Stomach (tissue), 9 donors: Measurements from ENCODE around the gene RBP7. TPM values are rescaled to one million over a fixed set of nuclear protein-coding genes. Genes with fewer than 3 reads are reported as not detected.

Experiments
- DNase-seq, 2 donors: peaks; one replicate each; pipeline versions ENCODE4 v3.0.0 to v3.0.0-alpha.2; 2013 to 2019
- H3K27ac ChIP-seq, 5 donors: fragments of 200-600 bp in 4 of 5; sonication (generic) in 4 of 5; one replicate each; pipeline ENCODE4 v1.5.1; 2013 to 2019; ENCODE audit warnings: mild to moderate bottlenecking in 1 of 5, moderate library complexity in 1 of 5
- H3K27me3 ChIP-seq, 3 donors: fragments of 200-600 bp; sonication (generic); one replicate each; pipeline ENCODE4 v1.5.1; 2017 to 2019; ENCODE audit warnings: mixed run types in 1 of 3
- H3K36me3 ChIP-seq, 4 donors: fragments of 200-600 bp; sonication (generic); 1 replicate in 3 of 4; 2 replicates in 1 of 4; pipeline ENCODE4 v1.5.1; 2016 to 2019
- H3K4me1 ChIP-seq, 4 donors: fragments of 200-600 bp; sonication (generic); one replicate each; pipeline ENCODE4 v1.5.1; 2016 to 2019
- H3K4me3 ChIP-seq, 4 donors: fragments of 200-600 bp; sonication (generic) in 3 of 4; one replicate each; pipeline ENCODE4 v1.5.1; 2016 to 2019; ENCODE audit warnings: mild to moderate bottlenecking in 1 of 4
- H3K9me3 ChIP-seq, 4 donors: fragments of 200-600 bp; sonication (generic); one replicate each; pipeline ENCODE4 v1.5.1; 2016 to 2019
- CTCF ChIP-seq, 7 experiments: fragments of 450-650 bp in 4 of 7; fragments of 200-600 bp in 3 of 7; sonication (generic) in 3 of 7; IDR thresholded peaks; one replicate each; pipeline ENCODE4 v1.5.1; 2016 to 2019; ENCODE audit warnings: antibody characterized with exemption in 7 of 7, control low read depth in 2 of 7, mild to moderate bottlenecking in 1 of 7
- EP300 ChIP-seq: sonication (generic); formaldehyde crosslinking; IDR thresholded peaks from one replicate; pipeline ENCODE4 v1.6.1; 2017; ENCODE audit warnings: antibody characterized with exemption
- POLR2A ChIP-seq, 4 donors: fragments of 450-650 bp; IDR thresholded peaks; one replicate each; pipeline ENCODE4 v1.6.1; 2016; ENCODE audit warnings: antibody characterized with exemption in 4 of 4, control low read depth in 2 of 4, mild to moderate bottlenecking in 1 of 4, moderate library complexity in 1 of 4
- POLR2AphosphoS5 ChIP-seq, 3 donors: sonication (generic); formaldehyde crosslinking; IDR thresholded peaks; one replicate each; pipeline ENCODE4 v1.6.1; 2016; ENCODE audit warnings: antibody characterized with exemption in 3 of 3
- WGBS, 5 donors: extraction: QIAGEN DNeasy Blood & Tissue Kit in 3 of 5; methylation state at CpG; one replicate each; pipeline versions ENCODE4 v1.1.5 to v1.1.7; 2013 to 2018; 5-methylcytosine and 5-hydroxymethylcytosine counted together
- intact Hi-C: fragments of 100-400 bp; cut with DNase I; formaldehyde crosslinking; loops from one replicate; pipeline ENCODE4 v1.15.1; 2023; ENCODE audit warnings: low total_unique reads
- polyA plus RNA-seq, 3 donors: library from polyadenylated mRNA; stranded (reverse); fragments of 200-250 nt; gene quantifications; one replicate each; pipeline ENCODE4 v1.2.3, GENCODE V29; 2013
- total RNA-seq, 5 donors: library from RNA; depleted of rRNA; stranded (reverse); fragments of >200 nt; gene quantifications; one replicate each; pipeline versions ENCODE4 v1.1.0 to v1.2.3, GENCODE V29; 2014 to 2016
- donor health status: healthy with polysubstance abuse.
- donor health status: Bipolar disorder and iron deficiency.
- donor health status: healthy.

RBP7 gene
- total and polyA plus RNA-seq, 8 donors: 3.5 to 24.8 (median 16.1) TPM; not detected in 3

GRCh38 chr1:9960706-9961562 is 36.1 kb upstream of the RBP7 start:
- no peaks in the 10 kb centered on the region for H3K36me3 ChIP-seq
- TF ChIP-seq EP300 (no peak), POLR2AphosphoS5 (IDR thresholded peaks at IDR 0.05) (no peak), POLR2A (IDR thresholded peaks at IDR 0.05) (no peak), CTCF (IDR thresholded peaks at IDR 0.05) (no peak)
- peak in 1 of 2 donors; percentile 26 for DNase-seq
- intact Hi-C loops: no loop called here
- WGBS, 5 donors: 77 to 88% (median 81%) methylated on average over 11 to 12 of the region's 12 CpGs
- no peaks in the 10 kb centered on the region for H3K27me3 ChIP-seq
- no peaks in the 10 kb centered on the region for H3K4me1 ChIP-seq
- H3K9me3 ChIP-seq: no peaks in the 10 kb centered on the region
- H3K4me3 ChIP-seq: no peak overlapping the region
- no peak overlapping the region for H3K27ac ChIP-seq

GRCh38 chr1:9984253-9984652 is 12.8 kb upstream of the RBP7 start:
- peak overlapping the region in 2 of 5 donors; percentile 11 to 18 for H3K27ac ChIP-seq
- H3K4me3 ChIP-seq: no peak overlapping the region
- TF ChIP-seq EP300 (no peak), CTCF (IDR thresholded peaks at IDR 0.05) (no peak), POLR2AphosphoS5 (IDR thresholded peaks at IDR 0.05) (no peak), POLR2A (IDR thresholded peaks at IDR 0.05) (no peak)
- intact Hi-C loops: no loop called here
- peaks cover 16 to 56% (median 54%) of the 10 kb centered on the region in 4 donors for H3K36me3 ChIP-seq
- WGBS, 5 donors: 73 to 88% (median 80%) methylated on average over 5 of the region's 5 CpGs
- no peaks in the 10 kb centered on the region for H3K4me1 ChIP-seq
- no peaks in the 10 kb centered on the region for H3K9me3 ChIP-seq
- DNase-seq: no peak
- H3K27me3 ChIP-seq: no peaks in the 10 kb centered on the region

GRCh38 chr1:9985001-9985400 is 12.0 kb upstream of the RBP7 start:
- Histone ChIP-seq H3K36me3 (peaks cover 16 to 49% (median 47%) of the 10 kb centered on the region in 4 donors), H3K4me3 (no peak overlapping the region), H3K27ac (peak overlapping the region in 2 of 5 donors; percentile 31 to 32), H3K9me3 (no peaks in the 10 kb centered on the region), H3K27me3 (no peaks in the 10 kb centered on the region), H3K4me1 (peaks cover 0 to 4% (median 0%) of the 10 kb centered on the region in 4 donors)
- intact Hi-C loops: no loop called here
- TF ChIP-seq POLR2A (IDR thresholded peaks at IDR 0.05) (no peak), POLR2AphosphoS5 (IDR thresholded peaks at IDR 0.05) (no peak), CTCF (IDR thresholded peaks at IDR 0.05) (no peak)
- 37 to 44% (median 43%) methylated on average over 6 of the region's 6 CpGs for WGBS, 5 donors
- DNase-seq: no peak

GRCh38 chr1:9989773-9990172 is 7.3 kb upstream of the RBP7 start:
- H3K27ac ChIP-seq: no peak overlapping the region
- 80 to 94% (median 84%) methylated on average over 5 of the region's 5 CpGs for WGBS, 5 donors
- intact Hi-C loops: no loop called here
- peaks cover 0 to 22% (median 2%) of the 10 kb centered on the region in 4 donors for H3K4me1 ChIP-seq
- TF ChIP-seq CTCF (IDR thresholded peaks at IDR 0.05) (no peak), POLR2AphosphoS5 (IDR thresholded peaks at IDR 0.05) (no peak)
- no peak for DNase-seq
- no peaks in the 10 kb centered on the region for H3K9me3 ChIP-seq
- H3K4me3 ChIP-seq: no peak overlapping the region
- peaks cover 0 to 5% (median 2%) of the 10 kb centered on the region in 4 donors for H3K36me3 ChIP-seq
- H3K27me3 ChIP-seq: no peaks in the 10 kb centered on the region
